Stimulated activated CD8-positive, alpha-beta memory T cell treated with anti-CD3 and anti-CD28 coated beads, Interleukin-7, amount 100 ng/mL, for 48 hours (primary cell): ENCODE results near the gene RDH13.
A peak's percentile ranks its signal among the peaks of the same experiment; 100 is the strongest.
"Not testable (repeated sequence)": the region's sequence is repeated elsewhere in the genome, so short reads cannot be mapped to it uniquely, and the experiment has no call there.

Experiments used
- DNase-seq, 2 donors: peaks; one replicate each; pipeline ENCODE4 v3.0.0-alpha.2; 2020; ENCODE audit warnings: low read depth in 1 of 2; ENCODE audit errors: extremely low read depth in 1 of 2

Gene RDH13, protein sequence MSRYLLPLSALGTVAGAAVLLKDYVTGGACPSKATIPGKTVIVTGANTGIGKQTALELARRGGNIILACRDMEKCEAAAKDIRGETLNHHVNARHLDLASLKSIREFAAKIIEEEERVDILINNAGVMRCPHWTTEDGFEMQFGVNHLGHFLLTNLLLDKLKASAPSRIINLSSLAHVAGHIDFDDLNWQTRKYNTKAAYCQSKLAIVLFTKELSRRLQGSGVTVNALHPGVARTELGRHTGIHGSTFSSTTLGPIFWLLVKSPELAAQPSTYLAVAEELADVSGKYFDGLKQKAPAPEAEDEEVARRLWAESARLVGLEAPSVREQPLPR

DNA sequence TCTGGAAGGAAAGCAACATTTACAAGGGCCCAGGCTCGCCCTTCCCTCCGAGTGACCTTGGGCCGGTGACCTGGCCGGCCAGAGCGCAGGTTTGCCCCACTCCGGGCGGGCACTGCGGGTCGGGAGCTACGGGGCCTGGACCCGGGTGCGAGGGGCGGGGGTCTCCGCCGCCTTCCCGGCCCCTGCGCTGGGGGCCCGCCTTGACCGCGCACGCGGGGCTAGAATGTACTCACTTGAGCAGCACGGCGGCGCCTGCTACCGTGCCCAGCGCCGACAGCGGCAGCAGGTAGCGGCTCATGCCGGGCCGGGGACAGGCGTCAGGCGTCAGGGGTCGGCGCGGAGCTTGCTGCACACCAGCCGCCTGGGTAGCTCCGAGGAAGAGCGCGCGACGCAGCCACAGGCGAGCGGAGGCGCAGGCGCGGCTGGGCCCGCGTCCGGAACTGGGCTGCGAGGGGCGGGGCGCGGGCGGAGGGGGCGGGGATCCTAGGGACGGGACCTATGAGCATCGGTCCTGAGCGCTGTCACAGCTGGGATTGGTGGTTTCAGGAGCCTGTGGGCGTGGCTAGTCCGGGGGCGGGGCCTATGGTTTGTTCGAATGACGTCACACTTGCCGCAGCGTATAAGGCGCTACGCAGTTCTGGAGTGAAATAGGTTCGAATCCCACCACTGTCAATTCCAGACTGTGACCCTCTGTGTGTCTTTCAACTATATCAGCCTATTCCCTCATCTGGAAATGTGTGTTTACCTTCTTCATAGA lies at the start of gene RDH13:
Gene RDH13 (minus strand): TSS at position 414 of the 757 bp plus-strand sequence. CDS start 116 bp downstream, at position 298.
- DNase-seq = peak; percentile 91 to 99

DNA sequence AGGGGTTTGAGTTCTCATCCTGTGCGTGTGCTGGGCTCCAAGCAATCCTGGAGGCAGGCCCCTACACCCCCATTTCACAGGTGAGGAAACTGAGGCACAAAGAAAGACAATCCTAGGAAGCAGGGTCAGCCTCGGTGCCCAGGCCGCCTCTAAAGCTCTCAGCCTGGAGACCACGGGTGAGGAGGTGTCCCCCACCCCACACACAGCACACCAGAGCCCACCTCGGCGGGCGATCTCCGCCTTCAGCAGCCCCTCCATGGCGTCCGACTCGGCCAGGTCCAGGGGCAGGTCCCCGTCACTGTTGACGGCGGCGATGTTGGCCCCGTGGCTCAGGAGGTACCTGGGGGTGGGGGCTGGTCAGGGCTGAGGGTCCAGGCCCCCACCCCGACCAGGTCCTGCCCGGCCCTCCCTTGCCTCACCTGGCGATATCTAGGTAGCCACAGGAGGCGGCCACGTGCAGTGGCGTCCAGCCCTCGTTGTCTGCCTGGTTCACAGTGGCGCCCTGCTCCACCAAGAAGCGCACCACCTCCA lies 49.4 kb upstream of the RDH13 start:
- DNase-seq = no peak

DNA sequence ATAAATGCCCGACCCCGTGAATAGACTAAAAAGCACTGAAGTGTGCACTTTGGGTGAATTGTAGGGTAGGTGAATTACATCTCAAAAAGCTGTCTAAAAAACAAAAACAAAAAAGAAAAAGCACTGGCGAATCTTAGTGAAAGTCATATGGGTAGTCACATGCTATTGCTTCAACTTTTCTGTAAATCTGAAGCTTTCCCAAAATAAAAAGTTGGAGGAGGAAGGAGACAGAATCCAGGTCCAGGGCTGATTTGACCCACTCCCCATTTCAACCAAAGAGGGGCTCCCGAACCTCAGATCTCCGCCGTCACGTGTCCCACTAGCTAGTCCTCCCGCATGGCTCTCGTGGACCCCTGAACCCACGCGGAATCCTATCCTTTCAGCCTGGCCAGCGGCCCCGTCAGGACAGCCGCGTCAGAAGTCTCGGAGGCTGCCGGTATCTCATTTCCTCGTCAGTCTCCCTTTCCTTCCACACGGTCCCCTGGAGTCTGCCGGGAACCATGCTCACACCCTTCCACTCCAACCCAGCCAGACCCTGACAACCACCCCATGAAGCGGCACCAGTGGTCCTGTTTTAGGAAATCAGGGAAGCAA lies 48.4 kb upstream of the RDH13 start:
- DNase-seq = no peak

DNA sequence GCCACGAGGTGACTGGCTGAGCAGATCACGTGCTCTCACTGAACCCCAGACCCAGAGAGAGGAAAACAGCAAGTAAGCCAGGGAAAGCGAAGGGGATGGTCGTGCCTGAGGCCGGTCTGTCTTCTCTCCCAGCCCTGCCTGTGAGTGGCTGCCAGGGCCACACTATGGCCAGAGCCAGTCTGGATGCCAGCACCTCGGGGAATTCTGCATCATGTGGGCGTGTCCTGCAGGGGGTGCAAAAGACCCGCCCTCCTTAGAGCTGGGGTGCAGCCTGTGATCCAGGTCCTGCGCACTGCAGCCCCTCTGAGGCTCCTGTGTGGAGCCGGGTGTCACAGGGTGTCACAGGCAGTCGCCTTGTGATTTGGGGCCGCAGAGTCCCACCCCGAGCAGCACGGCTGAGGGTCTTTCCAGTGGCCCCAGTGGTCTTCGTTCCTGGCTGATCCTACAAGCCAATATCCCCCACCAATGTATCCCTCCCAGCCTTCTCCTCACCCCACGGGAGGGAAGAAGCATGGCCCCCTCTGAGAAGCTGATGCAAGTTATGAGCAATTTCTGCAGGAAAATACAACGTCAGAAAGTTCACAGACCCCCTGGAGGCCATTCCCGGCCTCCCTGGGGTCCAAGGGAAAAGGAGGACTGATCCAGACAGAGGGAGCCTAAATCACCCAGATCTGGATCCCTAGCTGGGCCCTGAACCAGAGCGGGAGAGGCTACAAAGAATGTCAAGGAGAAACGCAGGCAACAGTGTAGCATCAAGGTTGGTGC lies 46.8 kb upstream of the RDH13 start:
- DNase-seq = no peak

DNA sequence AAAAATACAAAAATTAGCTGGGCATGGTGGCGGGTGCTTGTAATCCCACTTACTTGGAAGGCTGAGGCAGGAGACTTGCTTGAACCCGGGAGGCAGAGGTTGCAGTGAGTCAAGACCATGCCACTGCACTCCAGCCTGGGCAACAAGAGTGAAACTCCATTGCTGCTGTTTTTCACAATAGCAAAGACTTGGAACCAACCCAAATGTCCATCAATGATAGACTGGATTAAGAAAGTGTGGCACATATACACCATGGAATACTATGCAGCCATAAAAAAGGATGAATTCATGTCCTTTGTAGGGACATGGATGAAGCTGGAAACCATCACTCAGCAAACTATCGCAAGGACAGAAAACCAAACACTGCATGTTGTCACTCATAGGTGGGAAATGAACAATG lies 44.3 kb upstream of the RDH13 start:
- not testable (repeated sequence) for DNase-seq

DNA sequence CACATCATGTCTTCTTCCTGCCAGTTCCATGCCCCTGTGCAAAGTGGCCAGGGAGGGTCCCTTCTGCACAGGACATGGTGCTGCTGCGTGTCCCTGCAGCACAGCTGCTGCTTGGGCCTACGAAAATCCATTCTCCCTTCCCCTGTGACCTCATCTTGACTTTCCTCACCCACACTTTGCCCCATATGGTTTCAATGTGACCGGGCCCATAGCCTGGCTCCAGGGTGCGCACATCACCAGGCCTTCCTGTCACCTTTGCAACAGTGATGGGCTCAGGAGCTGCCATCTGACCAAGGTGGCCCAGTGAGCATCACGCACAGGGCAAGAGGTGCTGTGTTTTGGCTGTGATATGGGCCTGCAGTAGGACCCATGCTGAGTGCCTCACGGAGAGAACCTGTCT lies 43.6 kb upstream of the RDH13 start:
- DNase-seq = no peak

DNA sequence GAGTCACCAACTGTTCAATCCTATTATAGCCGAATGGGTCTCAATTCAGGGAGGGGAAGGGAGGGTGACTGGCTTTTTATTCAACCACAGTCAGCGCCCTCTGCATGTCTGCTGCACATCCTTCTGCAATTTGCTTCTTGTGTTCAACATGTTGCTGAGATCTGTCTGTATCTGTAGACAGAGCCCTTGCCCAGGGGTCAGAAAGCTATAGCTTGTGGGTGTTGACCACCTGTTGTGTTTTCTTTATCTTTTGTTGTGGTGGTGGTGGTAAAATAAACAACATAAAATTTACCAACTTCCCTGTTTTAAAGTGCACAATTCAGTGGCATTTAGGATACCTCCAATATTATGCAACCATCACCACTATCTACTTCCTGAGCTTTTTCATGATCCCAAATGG lies 42.3 kb upstream of the RDH13 start:
- DNase-seq = no peak

DNA sequence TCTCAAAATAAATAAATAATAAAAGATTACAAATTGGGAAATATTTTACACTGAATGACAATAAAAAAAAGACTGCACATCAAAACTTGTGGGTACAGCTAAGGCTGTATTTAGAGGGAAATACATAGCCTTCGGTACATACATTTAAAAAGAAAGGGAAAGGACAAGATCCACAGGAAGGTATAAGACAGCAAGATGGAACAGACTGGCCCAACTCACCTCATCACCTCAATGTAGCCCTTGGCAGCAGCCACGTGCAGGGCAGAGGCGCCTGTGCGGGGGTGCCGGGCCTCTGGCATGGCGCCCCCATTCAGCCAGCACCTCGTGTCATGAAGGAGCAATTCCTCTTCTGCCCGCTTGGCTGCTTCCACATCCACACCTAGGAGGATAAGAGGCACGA lies 40.2 kb upstream of the RDH13 start:
- no peak for DNase-seq

DNA sequence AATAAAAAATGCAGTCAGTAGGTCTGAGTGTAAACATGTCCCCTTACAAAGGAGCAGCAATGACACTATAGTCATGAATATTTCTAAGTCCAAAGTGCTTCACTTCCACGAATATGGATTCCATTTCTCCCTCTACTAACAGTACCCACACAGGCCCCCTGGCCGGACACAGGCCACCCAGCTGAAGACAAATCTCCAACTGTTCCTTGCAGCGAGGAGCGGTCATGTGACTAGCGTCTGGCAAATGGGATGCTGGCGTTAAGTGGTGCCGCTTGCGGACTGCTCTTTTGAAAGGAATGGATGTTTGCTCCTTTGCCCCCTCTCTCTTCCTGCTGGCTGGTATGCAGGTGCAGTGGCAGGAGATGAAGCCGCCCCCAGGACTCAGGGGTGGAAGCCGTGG lies 38.3 kb upstream of the RDH13 start:
- no peak for DNase-seq

DNA sequence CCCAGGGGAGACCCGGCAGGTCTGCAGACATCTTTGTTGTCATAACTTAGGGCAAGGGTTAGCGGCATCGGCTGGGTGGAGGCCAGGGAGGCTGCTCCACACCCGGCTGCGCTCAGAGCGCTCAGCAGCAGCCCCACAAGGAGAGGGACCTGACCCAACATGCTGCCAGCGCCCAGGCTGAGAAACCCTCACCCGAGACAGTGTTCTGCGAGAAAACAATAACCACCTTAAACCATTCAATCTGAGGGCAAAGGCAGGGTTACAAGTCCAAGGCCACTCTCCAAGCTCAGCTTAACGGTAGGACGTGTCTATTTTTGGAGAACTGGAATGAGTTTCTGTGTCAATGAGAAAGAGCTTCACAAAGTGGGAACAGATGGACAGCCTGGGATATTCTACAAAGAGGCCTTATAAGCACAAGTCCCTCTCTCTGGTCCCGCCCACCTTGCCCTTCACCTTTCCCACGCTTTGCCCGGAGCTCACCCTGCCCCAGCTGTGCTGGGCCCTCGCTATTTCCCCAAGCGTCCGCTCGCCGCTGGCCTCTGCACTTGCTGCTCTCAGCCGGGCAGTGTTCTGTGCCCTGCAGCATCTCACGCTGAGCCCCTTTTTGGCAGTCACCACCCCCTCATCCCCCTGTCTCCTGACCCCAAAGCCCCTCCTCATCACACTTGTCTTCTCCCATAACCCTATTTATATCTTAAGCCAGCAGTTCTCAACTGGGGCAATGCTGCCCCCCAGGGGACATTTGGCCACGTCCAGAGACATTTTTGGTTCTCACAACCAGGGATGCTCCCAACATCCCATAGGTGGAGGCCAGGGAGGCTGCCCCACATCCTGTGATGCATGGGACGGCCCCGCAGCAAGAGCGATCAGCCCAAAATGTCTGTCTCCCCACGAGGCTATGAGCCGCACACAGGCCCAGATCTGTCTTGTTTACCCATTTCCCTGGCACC lies 36.9 kb upstream of the RDH13 start:
- DNase-seq = no peak

DNA sequence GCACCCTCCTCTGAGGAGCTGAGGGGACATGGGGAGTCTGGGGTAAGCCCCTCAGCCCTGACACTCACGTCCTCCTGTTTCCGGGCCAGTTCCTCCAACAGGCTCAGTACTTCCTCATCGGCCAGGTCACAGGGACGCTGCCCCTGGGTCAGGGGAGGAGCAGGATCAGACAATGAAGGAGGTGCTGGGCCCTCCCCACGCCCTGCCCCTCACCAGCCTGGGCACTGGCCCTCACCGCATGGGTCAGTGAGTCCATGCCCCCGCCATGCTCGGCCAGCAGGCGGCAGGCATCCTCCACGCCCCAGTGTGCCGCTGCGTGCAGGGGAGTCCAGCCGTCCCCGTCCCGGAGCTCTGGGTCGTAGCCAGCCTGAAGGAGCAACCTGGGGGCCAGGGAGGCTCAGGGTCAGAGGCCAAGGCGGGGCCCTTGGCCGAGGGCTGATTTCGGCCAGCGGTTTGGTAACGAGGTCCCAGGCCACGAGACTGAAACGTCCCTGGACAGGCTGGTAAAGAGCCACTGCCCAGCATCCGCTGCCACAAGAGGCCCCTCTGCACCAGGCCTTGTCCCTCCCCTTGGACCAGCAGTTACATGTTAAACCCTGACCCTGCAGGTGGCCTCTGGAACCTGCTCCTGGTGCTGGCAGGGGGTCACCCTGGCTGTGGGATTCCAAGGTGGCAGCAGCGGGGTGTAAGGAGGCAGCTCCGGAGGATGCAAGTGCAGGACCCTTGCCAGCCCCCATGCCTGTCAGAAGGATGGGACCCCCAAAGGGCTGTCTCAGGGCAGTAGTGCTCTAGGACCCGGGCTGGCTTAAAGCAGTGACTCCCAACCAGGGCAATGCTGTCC lies 36.0 kb upstream of the RDH13 start:
- no peak for DNase-seq

DNA sequence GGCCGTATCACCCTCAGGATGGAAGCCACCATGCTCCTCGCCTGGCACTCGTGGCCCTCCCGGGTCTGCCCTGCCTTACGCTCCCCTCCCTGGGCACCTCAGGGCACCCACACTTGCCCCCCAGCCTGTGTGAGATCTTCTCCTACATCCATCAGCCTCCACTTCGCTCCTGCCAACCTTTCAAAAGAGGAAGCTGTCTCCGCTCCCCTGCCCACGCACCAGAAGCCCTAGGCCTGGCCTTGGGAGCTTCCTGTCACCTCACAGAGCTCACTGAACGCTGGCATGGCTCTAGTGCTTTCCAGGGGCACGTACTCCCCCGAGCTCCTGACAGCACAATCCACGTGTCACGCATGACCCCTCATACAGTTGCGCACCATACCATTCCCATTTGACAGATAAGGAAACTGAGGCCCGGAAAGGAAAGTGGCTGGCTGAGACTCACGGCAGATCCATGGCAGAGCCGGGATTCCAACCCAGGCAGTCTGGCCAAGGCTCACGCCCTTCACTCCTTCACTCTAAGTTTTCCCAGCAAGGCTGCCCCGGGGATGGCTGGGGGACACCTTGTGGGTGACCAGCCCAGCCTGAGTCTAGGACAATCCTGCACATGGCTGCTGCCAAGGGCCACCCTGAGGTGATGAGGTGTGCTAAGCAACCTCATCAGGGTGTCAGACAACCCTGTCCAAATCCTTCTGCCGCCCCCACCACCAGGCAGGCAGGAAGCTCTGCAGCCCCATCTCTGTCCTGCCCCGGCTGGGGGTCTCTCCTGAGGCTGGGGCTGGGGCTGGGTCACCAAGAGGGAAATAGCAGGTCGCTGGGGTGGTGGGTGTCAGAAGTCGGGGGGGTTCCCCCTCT lies 35.1 kb upstream of the RDH13 start:
- DNase-seq = no peak

DNA sequence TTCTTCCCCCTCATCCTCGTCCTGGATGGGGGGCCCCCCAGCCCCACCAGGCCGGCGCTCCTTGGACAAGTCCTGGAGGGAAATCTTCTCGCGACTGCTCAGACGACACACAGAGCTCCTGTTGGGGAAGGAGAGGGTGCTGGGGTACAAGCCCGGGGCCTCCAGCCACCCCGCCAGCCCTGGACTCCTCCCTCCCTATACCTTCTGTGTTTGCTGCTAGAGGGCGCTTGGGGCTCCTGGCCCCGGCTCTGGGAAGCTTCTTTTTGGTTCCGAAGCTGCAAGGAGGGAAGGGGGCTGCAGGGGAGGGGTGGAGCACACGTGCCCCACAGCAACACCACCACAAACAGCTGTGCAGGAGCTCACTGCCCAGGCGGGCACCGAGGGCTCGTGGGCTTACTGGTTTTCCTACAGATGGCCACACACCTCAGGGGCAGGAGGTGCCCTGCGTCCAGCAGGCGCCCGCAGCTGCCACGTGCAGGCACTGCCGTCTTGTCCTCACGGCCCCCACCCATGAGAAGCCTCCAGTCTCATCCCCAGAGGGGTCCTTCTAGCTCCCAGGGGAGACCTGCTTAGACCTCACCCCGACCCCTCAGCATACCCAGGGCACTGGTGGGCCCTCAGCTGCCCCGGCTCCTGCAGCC lies 33.2 kb upstream of the RDH13 start:
- no peak for DNase-seq

DNA sequence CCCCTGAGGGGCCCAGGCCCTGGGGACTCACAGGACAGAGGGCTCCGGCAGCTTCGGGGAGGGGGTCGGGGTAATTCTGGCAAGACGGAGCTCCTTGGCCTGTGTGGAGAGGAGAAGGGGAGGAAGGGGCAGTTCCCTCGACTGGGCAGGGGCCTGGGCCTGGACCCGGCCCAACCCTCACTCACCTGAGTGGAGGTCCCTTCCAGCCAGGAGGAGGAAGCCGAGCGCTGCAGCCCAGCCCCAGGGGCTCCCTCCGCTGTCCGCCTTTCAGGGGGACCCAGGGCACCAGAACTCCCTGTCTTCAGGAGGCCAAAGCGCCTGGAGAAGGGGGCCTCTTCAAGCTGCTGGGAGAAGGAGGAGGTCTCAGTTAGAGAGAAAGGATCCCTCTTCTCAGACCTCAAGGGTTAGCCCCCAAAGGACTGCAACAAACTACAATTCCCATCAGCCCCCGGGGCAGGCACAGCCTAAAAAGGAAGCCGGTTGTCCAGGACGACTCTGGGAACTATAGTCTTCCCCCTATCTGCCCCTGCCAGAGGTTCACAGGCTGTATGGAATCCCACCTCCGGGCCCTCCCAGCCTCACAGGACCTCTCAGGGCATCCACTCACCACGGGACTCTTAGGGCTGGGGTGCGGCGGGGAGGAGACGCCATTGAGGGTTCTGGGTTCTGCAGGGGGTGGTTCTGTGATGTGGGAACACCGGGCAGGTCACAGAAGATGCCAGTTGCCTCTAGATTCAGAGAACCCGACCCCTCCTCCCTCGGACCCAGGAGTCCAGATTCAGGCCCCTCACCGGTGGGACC lies 32.5 kb upstream of the RDH13 start:
- no peak for DNase-seq

DNA sequence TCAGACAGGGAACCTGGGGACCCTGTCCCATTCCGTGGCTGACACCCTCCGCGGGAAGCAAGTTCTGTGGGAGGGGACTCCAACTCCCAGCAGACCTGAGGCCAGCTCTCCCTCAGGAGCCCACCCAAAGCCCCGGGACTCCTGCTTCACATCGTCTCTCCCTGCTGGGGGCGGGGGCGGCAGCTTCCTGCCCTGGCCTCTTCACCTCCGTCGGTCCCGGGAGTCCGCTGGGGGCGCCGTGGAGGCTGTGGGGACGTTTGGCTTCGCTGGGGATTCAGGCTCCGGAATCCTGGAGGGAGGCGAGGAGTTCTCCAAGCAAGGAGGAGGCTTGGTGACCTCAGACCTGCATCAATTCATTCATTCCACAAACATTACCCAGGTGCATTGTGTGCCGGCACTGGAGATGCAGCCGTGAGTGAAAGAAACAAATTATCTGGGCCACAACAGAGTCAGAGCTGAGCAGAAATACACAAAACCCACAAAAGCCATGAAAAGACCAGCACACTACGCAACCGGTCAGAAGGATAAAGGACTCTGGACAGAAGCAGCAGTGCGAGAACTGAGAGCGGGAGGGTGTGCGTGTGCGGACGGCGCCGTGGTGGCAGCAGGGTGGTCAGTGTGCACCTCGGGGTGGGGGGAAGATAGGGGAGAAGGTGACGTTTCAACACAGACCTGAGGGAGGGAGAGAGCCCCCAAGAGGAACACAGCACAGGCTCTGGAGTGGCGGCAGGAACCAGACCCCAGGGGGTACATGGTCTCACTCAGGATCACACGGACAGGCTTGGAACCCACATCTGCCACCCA lies 31.7 kb upstream of the RDH13 start:
- no peak for DNase-seq
